HG02588 (cell line): Measurements from ENCODE around the gene ABLIM3.

Experiments
- ATAC-seq: cut with Tn5 transposase; IDR thresholded peaks from one replicate; pipeline ENCODE4 v1.9.1; 2021; ENCODE audit warnings: mild to moderate bottlenecking, moderate library complexity; ENCODE audit not compliant: unreplicated experiment

ABLIM3 gene

GRCh38 chr5:149277801-149278200 is 136.5 kb downstream of the ABLIM3 start:
- no peak for ATAC-seq

GRCh38 chr5:149278451-149279210 is 137.3 kb downstream of the ABLIM3 start:
- ATAC-seq: no peak

- ATAC-seq: no peak
Observed at GRCh38 chr5:149279661-149280060, 138.4 kb downstream of the ABLIM3 start.

GRCh38 chr5:149280124-149280523 is 138.8 kb downstream of the ABLIM3 start:
- no peak for ATAC-seq

GRCh38 chr5:149280802-149281201 is 139.5 kb downstream of the ABLIM3 start:
- ATAC-seq: no peak

- no peak for ATAC-seq
Observed at GRCh38 chr5:149282027-149282965, 141.0 kb downstream of the ABLIM3 start.

GRCh38 chr5:149282966-149283332 is 141.7 kb downstream of the ABLIM3 start:
- no peak for ATAC-seq

- no peak for ATAC-seq
Observed at GRCh38 chr5:149283626-149284480, 142.6 kb downstream of the ABLIM3 start.

- no peak for ATAC-seq
Observed at GRCh38 chr5:149284501-149284900, 143.2 kb downstream of the ABLIM3 start.

GRCh38 chr5:149285153-149285552 is 143.9 kb downstream of the ABLIM3 start:
- no peak for ATAC-seq

- no peak for ATAC-seq
Observed at GRCh38 chr5:149288436-149288835, 147.1 kb downstream of the ABLIM3 start.

- ATAC-seq: no peak
Observed at GRCh38 chr5:149289301-149289700, 148.0 kb downstream of the ABLIM3 start.

GRCh38 chr5:149294872-149295829 is 153.9 kb downstream of the ABLIM3 start:
- no peak for ATAC-seq

- ATAC-seq: no peak
Observed at GRCh38 chr5:149297340-149298025, 156.2 kb downstream of the ABLIM3 start.

- no peak for ATAC-seq
Observed at GRCh38 chr5:149298163-149298562, 156.9 kb downstream of the ABLIM3 start.

GRCh38 chr5:149298842-149299404 is 157.6 kb downstream of the ABLIM3 start:
- ATAC-seq: no peak

- no peak for ATAC-seq
Observed at GRCh38 chr5:149299451-149300054, 158.3 kb downstream of the ABLIM3 start.

GRCh38 chr5:149300441-149300840 is 159.1 kb downstream of the ABLIM3 start:
- no peak for ATAC-seq
